ENCODE results near the gene SLC10A7. TPM values are rescaled to one million over a fixed set of nuclear protein-coding genes. Genes with fewer than 3 reads are reported as not detected.
A peak's percentile ranks its signal among the peaks of the same experiment; 100 is the strongest.

The SLC10A7 gene
- total and polyA plus RNA-seq, 10 donors: 1.8 to 33.2 (median 18.4) TPM

DNA sequence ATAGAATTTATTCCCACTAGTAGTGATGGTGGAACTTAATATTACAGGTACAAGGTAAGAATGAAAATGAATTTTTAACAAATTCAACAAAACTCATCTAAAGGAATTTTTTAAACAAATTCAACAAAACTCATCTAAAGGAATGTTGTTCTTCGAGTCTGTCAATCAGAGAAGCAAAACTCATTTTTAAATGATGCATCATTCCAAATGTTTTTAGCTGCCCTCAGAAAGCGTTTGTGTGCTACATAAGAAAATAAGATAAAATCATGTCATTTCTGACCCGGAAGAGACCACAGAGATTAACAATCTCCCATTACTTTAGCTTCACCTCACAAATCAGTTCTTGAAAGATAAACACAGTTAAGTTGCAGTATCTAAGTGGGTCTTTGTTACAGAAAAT, 178.0 kb downstream of the SLC10A7 start:
- Histone ChIP-seq H3K36me3 (no peaks in the 10 kb centered on the region), H3K4me1 (peaks cover 0 to 16% (median 4%) of the 10 kb centered on the region in 6 donors), H3K27me3 (replicated peaks in 1 of 7) (no peaks in the 10 kb centered on the region), H3K27ac (no peak overlapping the region), H3K4me3 (no peak overlapping the region), H3K9me3 (no peaks in the 10 kb centered on the region)
- no peak for DNase-seq
- intact Hi-C loops (cut with DNase I; ENCODE audit: low total_unique reads): loop anchor here (10.0 kb wide), 2 partner anchors 571 to 751 kb away; no protein-coding TSS in a partner anchor
- no peak for TF ChIP-seq POLR2A (IDR thresholded peaks at IDR 0.05)
- WGBS, 5 donors: 81 to 85% (median 84%) methylated on average over 3 of the region's 3 CpGs

DNA sequence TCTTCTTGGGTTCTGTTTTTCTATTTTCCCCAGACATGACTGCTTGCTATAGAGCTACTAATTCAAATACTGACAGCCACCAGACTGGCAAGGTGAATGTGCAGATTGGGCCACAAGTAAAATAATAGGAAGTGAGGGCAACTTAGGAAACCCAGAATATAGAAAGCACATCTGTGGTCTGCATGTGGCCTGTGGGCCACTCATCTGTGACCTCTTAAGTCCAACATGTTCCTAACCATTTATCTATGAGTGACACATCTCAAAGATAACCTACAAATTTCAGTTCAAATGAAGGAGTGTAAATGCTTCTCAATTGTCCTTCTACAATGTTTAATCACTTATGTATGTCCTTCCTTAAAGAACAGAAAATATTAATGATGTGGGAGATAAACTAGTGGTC, 178.5 kb downstream of the SLC10A7 start:
- no peaks in the 10 kb centered on the region for H3K36me3 ChIP-seq
- no peak overlapping the region for H3K4me3 ChIP-seq
- H3K27me3 ChIP-seq (replicated peaks in 1 of 7): no peaks in the 10 kb centered on the region
- H3K4me1 ChIP-seq: peaks cover 0 to 16% (median 4%) of the 10 kb centered on the region in 6 donors
- H3K9me3 ChIP-seq: no peaks in the 10 kb centered on the region
- intact Hi-C loops (cut with DNase I; ENCODE audit: low total_unique reads): loop anchor here (10.0 kb wide), 2 partner anchors 572 to 752 kb away; no protein-coding TSS in a partner anchor
- H3K27ac ChIP-seq: no peak overlapping the region
- TF ChIP-seq, protein P1, sequence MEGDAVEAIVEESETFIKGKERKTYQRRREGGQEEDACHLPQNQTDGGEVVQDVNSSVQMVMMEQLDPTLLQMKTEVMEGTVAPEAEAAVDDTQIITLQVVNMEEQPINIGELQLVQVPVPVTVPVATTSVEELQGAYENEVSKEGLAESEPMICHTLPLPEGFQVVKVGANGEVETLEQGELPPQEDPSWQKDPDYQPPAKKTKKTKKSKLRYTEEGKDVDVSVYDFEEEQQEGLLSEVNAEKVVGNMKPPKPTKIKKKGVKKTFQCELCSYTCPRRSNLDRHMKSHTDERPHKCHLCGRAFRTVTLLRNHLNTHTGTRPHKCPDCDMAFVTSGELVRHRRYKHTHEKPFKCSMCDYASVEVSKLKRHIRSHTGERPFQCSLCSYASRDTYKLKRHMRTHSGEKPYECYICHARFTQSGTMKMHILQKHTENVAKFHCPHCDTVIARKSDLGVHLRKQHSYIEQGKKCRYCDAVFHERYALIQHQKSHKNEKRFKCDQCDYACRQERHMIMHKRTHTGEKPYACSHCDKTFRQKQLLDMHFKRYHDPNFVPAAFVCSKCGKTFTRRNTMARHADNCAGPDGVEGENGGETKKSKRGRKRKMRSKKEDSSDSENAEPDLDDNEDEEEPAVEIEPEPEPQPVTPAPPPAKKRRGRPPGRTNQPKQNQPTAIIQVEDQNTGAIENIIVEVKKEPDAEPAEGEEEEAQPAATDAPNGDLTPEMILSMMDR (IDR thresholded peaks at IDR 0.05 in 8 of 11, conservative IDR thresholded peaks at IDR 0.05 in 3 of 11): no peak
- TF ChIP-seq POLR2A (IDR thresholded peaks at IDR 0.05) (no peak), POLR2AphosphoS5 (IDR thresholded peaks at IDR 0.05) (no peak)
- no peak for DNase-seq

DNA sequence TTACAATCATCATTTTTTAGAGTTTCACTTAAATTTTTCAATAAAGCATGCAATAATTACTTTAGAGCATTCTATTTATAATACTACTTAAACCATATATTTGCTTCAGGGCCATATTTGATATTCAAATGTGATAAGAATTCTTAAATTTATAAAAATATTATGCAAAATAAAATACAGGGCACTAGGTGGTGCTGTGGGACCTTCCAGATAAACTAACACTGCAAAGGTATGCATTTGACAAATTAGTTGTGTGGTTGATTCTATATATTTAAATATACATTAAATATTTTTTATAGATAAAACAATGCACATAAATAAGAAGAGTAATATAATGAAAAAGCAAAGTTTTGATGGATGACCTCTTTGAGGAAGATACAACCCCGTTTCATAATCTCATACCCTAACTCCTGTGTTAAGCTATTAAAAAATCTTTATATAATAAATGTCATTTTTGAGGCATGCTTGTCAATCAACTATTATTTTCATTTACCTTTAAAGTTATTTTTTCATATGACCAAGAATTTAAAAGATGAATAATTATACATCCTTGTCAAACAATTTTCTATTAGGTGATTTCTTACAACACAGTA, 179.0 kb downstream of the SLC10A7 start:
- no peak overlapping the region for H3K4me3 ChIP-seq
- WGBS, 5 donors: 87 to 94% (median 91%) methylated on average over 1 of the region's 1 CpG
- intact Hi-C loops (cut with DNase I; ENCODE audit: low total_unique reads): loop anchor here (10.0 kb wide), 2 partner anchors 572 to 752 kb away; no protein-coding TSS in a partner anchor

DNA sequence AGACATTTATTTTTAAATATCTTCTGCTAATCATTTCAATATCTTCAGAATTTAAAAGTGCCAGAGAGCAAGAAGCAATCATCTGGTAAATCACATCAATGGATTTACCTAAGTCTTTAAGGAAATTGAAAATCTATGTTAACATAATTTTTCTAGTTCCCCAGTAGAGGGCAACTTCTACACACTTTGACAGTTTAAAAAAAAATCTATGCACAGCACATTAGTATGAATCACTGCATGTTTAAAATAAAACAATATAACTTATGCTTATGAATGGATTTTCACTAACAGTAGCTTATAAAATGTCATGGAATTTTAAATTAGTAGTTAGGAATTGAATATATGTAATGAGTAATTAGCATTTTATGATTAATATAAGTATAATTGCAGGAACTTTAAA, 180.9 kb downstream of the SLC10A7 start:
- DNase-seq: no peak
- intact Hi-C loops (cut with DNase I; ENCODE audit: low total_unique reads): loop anchor here (10.0 kb wide), 2 partner anchors 574 to 754 kb away; no protein-coding TSS in a partner anchor
- Histone ChIP-seq H3K9me3 (no peaks in the 10 kb centered on the region), H3K36me3 (no peaks in the 10 kb centered on the region), H3K4me3 (no peak overlapping the region), H3K4me1 (peaks cover 0 to 12% (median 4%) of the 10 kb centered on the region in 6 donors), H3K27me3 (replicated peaks in 1 of 7) (no peaks in the 10 kb centered on the region), H3K27ac (no peak overlapping the region)
- TF ChIP-seq, protein P1 (IDR thresholded peaks at IDR 0.05 in 8 of 11, conservative IDR thresholded peaks at IDR 0.05 in 3 of 11): peak in 4 of 11 experiments; percentile 15 to 31 (median 18)
- no peak for TF ChIP-seq POLR2A (IDR thresholded peaks at IDR 0.05)

More for the DNA sequence above, 179.0 kb downstream of the SLC10A7 start:
- Histone ChIP-seq H3K36me3 (no peaks in the 10 kb centered on the region), H3K27me3 (replicated peaks in 1 of 7) (no peaks in the 10 kb centered on the region), H3K4me1 (peaks cover 0 to 16% (median 4%) of the 10 kb centered on the region in 6 donors), H3K27ac (no peak overlapping the region), H3K9me3 (no peaks in the 10 kb centered on the region)
- TF ChIP-seq POLR2A (IDR thresholded peaks at IDR 0.05): no peak
- TF ChIP-seq, protein P1 (IDR thresholded peaks at IDR 0.05 in 8 of 11, conservative IDR thresholded peaks at IDR 0.05 in 3 of 11): peak in 7 of 11 experiments; percentile 13 to 60 (median 37)
- no peak for DNase-seq
